NCI-H1436 (cell line): ENCODE measurements around the gene SUPT7L.

Experiments used
- DNase-seq: peaks from one replicate; lab custom pipeline; 2025; lab: John Stamatoyannopoulos, UW

SUPT7L gene

GRCh38 chr2:27663285-27664153 lies at the start of gene SUPT7L, which contains the start of gene SLC4A1AP:
TSS of gene SUPT7L (minus strand) at chr2:27663614. CDS start at chr2:27662192, 1,422 bp downstream.
TSS of gene SLC4A1AP (plus strand) at chr2:27663889. CDS start at chr2:27663915, 26 bp downstream.
- DNase-seq = peak; percentile 76

GRCh38 chr2:27713201-27713600 lies 49.8 kb upstream of the SUPT7L start:
- DNase-seq = no peak

GRCh38 chr2:27712522-27712921 lies 49.1 kb upstream of the SUPT7L start:
- no peak for DNase-seq

- no peak for DNase-seq
Measured at GRCh38 chr2:27711804-27712203, 48.4 kb upstream of the SUPT7L start.

GRCh38 chr2:27710640-27711430 lies 47.4 kb upstream of the SUPT7L start:
- no peak for DNase-seq

GRCh38 chr2:27709960-27710575 lies 46.7 kb upstream of the SUPT7L start:
- DNase-seq = no peak

GRCh38 chr2:27709326-27709725 lies 45.9 kb upstream of the SUPT7L start:
- no peak for DNase-seq

- no peak for DNase-seq
Measured at GRCh38 chr2:27708666-27709065, 45.3 kb upstream of the SUPT7L start.

- DNase-seq = no peak
Measured at GRCh38 chr2:27708257-27708654, 44.8 kb upstream of the SUPT7L start.

GRCh38 chr2:27707462-27708256 lies 44.2 kb upstream of the SUPT7L start:
- no peak for DNase-seq

GRCh38 chr2:27705851-27706622 lies 42.6 kb upstream of the SUPT7L start:
- DNase-seq = no peak

- DNase-seq = no peak
Measured at GRCh38 chr2:27704342-27704876, 41.0 kb upstream of the SUPT7L start.

- peak; percentile 81 for DNase-seq
Measured at GRCh38 chr2:27703638-27704341, 40.4 kb upstream of the SUPT7L start.

- no peak for DNase-seq
Measured at GRCh38 chr2:27702302-27702701, 38.9 kb upstream of the SUPT7L start.

GRCh38 chr2:27701676-27702075 lies 38.3 kb upstream of the SUPT7L start:
- DNase-seq = no peak

- no peak for DNase-seq
Measured at GRCh38 chr2:27697660-27698059, 34.2 kb upstream of the SUPT7L start.

- DNase-seq = no peak
Measured at GRCh38 chr2:27690052-27690451, 26.6 kb upstream of the SUPT7L start.

GRCh38 chr2:27689424-27689823 lies 26.0 kb upstream of the SUPT7L start:
- no peak for DNase-seq

GRCh38 chr2:27687232-27687631 lies 23.8 kb upstream of the SUPT7L start:
- no peak for DNase-seq

- DNase-seq = no peak
Measured at GRCh38 chr2:27685577-27685976, 22.2 kb upstream of the SUPT7L start.
